HG03095 (cell line): ENCODE measurements around the gene ARL4C.

ENCODE experiments used
- ATAC-seq: cut with Tn5 transposase; IDR thresholded peaks from one replicate; pipeline ENCODE4 v1.9.1; 2021; ENCODE audit warnings: moderate library complexity; ENCODE audit not compliant: unreplicated experiment

ARL4C gene, protein sequence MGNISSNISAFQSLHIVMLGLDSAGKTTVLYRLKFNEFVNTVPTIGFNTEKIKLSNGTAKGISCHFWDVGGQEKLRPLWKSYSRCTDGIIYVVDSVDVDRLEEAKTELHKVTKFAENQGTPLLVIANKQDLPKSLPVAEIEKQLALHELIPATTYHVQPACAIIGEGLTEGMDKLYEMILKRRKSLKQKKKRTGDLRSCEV

DNA sequence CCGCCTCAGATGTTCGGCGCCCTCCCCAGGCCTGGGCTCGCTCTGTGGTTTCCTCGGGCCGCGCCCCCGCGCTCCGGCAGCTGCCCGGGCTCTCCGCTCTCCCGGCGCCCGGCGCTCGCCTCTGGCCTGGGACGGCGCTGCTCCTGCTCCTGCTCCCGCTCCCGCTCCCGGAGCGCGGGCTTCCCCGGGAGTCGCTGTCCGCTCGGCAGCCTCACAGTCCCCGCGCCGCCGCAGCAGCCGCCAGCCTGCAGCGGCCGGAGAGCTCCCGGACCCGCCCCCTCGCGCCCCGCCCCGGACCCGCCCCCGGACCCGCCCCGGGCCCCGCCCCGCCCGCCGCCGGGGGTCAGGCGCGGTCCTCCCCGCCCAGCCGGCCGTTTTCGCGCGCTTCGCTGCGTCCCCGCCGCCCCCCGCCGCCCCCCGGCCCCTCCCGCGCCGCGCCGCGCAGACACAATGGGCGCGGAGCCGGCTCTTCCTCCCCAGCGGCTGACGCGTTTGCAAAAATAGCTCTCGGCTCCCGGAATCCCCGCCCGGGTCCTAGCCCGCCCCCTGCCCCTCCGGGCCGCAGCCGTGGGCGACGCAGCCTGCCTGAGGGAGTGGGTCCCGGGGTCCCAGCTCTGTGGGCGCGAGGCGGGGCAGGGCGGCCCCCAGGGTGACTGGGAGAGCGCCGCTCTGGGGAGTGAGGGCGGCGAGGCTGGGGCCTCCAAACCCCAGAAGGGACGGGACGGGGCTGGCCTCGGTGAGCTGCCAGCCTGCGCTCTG is at the start of gene ARL4C:
Gene ARL4C, minus strand, starts transcription at position 247 of the 759 bp plus-strand sequence. CDS start 495 bp downstream, outside the sequence.
- peak; percentile 47 for ATAC-seq

DNA sequence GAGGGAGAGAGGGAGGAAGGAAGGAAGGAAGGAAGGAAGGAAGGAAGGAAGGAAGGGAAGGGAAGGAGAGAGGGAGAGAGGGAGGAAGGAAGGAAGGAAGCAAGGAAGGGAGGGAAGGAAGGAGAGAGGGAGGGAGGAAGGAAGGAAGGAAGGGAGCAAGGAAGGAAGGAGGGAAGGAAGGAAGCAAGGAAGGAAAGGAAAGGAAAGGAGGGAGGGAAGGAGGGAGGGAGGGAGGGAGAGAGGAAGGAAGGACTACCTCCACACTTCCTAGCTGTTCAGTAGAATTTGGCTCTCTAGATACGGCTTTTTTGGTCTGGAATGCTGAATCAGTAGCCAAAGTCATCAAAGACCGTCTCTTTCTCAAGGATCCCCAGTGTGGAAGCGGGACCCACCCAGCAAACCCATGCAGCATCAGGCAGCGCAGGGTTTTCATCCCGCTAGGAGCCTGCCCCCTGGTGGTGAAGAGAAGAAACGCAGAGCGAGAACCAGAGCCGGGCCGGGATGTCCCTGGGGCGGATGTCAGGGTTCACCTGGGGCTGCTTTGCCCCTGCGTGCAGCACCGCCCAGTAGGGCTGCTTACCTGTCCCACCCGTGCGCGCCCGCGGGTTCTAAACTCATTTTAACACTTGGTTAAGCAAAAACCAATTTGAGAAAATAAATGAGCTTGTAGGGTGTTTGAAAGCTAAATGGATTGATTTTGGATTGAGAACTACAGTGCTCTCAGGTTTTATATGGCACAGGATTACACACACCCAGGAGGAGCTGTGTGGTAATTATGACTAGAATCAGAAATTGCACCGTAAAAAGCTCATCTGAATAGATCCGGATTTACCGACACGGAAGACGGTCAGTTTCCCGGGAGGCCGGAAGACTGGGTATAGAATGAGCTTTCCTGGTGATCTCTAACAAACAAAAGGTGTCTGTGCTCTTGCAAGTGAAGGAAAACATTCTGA is 48.1 kb upstream of the ARL4C start:
- ATAC-seq, result no peak

DNA sequence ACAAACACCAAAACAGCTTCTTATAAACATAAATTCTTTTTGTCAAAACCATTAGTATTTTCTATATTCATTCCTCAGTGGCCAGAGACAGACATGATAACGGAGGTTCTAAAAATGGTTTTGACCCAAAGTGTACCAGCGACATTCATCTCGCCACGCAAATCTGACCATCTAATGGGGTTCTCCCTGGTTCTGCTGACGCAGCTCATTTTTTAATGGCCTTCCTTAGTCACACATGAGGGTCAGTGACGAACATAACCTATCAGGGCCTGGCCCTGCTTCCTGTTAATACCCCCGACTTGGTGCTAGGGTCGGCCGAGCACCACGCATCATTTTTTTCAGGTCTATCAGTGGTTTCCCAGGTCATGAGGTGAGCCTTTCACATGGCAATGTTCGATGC is 45.9 kb upstream of the ARL4C start:
- ATAC-seq, result no peak

DNA sequence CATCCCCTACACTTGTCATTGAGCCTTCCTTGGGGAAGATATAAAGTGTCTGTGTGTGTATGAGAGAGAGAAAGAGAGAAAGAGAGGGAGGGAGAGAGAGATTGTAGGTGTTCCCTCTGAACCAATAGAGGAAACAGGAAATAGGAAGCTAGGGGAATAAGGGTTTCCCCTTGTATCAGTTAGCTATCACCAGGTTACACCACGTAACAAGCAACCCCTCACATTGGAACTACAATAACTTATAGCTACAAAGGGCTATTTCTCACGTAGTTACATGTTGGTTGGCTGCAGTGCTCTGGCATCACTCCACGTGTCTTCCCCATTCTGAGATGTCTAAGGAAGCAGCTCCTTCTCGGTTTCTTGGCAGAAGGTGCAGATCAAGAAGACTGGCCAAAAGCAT is 41.0 kb upstream of the ARL4C start:
- ATAC-seq, result no peak

DNA sequence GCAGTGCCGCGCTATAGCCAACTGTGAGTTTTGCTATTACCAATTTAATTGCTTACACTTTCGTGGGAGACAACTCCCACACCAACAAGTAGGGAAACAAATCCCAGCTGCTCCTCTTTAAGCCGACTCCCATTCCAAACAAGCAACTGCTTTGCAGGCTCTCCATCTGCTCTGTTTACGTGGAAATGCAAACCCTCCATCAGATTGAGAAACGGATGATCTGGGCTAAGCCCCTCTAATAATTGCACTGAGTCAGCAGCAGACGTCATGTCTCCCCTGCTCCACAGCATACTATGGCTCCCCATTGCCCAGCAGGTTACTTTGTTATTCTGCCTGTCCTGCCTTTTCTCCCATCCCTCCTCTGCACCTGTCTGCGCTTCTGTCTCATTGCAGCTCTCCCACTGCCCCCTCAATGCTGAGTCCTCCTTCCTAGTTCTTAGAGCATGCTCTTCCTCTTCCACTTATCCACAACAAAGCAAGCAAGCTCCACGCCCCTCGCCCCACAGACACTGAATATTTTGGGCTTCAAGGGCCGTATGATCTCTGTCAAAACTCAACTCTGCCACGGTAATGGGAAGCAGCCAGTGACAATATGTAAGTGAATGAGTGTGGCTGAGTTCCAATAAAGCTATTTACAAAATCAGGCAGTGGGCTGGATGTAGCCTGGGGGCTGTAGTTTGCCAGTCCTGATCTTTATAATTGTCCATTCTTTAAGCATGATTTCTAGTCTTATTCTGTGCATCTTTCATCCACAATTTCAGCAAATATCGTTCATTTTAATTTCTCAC is 39.5 kb upstream of the ARL4C start:
- no peak for ATAC-seq

DNA sequence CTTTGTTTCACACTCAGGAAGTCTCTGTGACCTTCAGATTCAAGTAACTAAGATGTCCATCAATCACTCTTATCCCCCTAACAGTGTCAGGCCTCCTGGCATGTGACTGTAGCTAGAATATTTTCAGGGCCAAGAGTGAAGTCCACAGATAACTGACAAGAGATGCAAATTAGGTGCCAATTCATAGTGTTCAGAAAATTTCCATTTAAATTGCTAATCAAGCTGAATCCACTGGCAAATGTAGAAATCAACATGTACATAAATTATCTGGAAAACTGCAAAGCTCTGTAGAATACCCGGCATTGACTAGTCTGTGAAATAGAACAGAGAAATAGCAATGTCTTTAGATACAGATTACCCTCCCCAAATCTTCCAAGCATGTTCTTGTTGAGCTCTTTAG is 38.6 kb upstream of the ARL4C start:
- ATAC-seq, result no peak

DNA sequence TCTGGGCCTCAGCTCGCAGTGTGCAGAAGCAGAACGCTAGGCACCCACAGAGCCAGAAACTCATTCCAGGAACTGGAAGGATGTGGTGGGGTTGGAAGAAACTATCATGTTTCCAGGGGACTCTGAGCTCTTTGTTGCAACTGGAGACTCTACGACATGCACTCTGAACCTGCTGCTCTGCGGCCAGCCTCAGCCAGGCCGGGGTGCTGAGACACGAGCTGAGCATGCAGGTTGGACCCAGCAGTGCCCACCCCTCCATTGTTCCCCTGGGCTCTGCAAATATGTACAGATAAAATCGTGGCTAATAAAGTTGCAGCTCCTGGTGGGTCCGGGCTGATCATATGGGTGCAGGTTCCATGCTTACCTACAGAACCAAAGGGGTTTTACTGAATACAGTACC is 37.6 kb upstream of the ARL4C start:
- no peak for ATAC-seq

DNA sequence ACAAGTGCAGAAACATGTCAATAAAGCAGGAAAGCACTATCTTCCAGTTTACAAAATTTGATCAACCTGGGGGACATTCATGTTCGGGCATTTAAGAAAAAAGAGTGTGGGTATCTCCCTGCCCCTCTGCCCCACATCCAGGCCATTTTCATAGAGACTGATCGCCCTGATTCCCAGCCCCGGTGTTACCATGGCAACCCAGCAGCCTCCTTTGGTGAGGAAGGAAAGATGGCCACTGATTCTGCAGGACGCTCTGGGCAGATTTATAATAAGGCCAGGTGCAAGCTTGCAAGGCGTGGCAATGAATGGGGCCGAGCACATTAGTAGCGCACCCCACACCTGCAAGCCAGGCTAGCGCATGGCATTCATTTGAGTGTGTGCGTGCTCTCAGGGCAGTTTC is 36.7 kb upstream of the ARL4C start:
- no peak for ATAC-seq

DNA sequence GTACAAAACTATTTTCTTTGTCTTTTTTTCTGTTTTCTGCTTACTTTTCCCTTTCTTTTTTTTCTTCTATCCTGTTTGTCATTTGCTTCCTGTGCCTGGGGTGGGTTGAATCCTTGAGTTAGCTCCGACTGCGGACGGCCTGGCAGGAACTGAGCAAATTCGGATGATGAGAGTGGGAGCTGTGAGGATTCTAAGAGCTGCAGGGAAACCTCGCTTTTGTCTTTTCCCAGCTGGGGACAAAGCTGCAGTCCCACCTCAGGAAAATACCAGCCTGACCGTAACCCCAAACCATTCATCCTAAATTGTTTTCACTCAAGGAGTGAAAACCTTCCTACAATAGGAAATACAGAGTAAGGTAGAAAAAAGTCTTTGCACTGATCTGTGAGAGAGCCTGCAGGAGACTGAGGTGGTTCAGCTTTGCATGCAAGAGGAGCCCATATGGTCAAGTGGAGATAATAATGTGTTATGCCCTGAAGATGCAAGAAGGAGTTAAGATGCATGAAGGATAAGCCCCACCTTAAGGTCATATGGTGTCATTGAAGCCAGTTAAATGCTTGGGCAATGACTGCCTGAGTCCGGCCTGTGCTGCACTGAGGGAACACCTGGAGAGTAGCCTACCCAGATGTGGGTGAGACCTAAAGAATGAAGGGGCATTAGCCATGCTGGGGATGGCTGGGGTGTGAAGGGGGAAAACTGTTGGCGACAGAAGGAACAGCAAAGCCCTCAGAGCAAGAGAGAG is 31.7 kb upstream of the ARL4C start:
- no peak for ATAC-seq

DNA sequence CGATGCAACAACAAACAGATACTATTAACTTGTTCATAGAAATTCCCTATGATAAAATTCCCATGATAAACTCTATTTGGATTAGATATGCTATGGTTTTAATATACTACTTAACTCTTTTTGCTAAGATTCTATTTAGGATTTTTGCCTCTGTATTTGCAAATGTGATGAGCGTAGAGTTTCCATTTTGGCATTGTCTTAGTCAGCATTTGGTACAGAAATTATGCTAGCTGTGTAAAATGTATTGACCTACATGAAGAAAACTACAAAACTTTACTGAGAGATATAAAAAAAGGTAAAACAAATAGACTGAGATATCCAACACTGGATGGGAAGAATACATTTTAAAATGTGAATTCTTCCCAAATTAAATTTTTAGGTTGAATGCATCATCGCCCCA is 29.8 kb upstream of the ARL4C start:
- no peak for ATAC-seq

DNA sequence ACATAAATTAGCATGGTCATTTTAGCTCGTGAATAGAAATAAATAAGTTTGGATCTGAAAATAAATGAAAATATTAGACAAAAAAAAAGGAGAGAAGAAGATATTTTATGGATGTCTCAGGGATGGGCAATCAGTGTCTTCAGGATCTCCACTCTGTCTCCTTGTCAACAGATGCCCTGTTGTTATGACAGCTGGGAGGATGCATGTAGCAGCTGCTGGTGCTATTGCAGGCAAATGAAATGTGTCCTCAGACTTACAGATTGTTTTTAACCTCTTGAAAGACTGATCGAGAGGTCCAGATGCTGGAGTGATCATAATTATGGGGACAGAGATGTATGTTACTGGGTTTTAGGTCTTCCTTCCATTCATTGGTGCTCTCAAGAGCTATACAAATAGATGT is 24.7 kb upstream of the ARL4C start:
- no peak for ATAC-seq

DNA sequence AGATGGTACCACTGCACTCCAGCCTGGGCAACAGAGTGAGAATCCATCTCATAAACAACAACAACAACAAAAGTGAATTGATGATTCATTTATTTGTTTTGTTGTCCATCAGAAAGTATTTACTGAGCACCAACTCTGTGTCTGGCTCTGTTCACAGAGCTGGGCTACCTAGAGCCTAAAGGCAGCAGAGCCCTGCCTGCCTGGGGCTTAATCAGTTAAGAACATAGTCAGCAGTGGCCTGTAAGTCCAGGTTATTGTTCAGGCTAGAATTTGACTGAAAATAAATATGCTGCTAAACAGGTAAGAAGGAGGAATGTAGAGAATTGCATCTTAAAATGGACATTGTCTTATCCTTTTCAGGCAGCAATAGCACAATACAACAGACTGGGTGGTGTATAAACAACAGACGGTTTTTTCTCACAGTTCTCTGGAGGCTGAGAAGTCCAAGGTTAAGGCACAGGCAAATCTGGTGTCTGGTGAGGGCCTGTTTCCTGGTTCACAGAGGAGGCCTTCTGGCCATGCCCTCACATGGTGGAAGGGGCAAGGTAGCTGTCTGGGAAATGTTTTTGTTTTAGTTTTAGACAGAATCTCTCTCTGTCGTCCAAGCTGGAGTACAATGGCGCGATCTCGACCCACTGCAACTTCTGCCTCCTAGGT is 22.2 kb upstream of the ARL4C start:
- no peak for ATAC-seq

DNA sequence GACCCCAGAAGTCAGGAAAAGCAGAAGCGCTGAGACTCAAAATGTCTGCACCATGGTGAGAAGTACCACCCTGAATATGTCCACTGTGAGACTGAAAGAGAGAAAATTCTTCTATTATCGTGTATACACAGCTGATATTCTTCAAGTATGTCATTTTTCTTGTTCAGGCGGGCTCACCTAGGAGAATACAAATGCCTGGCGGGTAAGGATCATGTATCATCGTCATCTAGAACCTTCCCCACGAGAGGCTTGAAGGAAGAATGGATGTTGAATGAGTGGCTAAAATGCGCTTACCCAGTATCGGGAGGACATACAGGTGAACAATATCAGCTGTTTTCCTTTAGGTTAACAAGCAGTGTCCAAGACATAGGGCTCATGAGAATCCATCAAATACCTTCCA is 21.1 kb upstream of the ARL4C start:
- ATAC-seq, result no peak

DNA sequence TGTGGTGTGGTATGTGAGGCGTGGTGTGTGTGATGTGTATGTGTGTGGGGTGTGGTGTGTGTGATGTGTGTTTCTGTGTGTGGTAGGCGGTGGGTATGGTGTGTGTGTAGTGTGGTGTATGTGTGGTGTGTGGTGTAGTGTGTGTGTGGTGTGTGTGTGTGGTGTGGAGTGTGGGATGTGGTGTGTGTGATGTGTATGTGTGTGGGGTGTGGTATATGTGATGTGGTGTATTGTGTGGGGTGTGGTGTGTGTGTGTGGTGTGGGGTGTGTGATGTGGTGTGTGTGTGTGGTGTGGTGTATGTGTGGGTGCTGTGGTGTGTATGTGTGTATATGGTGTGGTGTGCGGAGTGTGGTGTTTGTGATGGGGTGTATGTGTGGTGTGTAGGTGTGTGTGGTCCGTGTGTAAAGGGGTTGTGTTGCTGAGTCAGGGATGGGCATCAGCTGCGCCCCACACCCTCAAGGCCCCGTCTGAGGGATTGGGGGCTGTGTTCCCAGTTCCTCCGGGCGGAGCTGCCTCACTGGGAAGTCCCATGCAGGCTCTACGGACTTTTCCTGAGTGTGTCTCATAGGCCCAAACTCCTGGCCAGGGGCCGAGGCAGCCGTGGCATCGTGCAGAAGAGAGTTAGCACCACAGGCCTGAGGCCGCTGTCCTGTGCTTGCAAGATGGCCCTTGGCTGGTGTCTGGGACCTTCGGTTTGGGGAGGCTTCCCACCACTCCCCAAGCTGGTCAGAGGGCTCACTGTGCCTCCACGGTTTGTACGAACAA is 18.2 kb upstream of the ARL4C start:
- ATAC-seq, result no peak

DNA sequence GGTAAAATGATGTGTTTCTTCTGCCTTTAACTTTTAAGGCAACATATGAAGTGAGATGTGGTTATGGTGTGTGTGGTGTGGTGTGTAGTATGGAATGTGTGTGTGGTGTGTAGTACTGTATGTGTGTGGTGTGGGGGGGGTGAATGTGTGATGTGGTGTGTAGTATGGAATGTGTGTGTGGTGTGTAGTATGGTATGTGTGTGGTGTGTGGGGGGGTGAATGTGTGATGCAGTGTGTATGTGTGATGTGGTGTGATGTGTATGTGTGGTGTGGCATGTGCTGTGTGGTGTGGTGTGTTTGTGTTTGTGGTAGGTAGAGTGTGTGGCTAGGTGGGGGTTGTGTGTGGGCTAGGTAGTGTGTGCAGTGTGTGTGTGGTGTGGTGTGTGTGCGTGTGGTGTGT is 17.2 kb upstream of the ARL4C start:
- ATAC-seq, result no peak

DNA sequence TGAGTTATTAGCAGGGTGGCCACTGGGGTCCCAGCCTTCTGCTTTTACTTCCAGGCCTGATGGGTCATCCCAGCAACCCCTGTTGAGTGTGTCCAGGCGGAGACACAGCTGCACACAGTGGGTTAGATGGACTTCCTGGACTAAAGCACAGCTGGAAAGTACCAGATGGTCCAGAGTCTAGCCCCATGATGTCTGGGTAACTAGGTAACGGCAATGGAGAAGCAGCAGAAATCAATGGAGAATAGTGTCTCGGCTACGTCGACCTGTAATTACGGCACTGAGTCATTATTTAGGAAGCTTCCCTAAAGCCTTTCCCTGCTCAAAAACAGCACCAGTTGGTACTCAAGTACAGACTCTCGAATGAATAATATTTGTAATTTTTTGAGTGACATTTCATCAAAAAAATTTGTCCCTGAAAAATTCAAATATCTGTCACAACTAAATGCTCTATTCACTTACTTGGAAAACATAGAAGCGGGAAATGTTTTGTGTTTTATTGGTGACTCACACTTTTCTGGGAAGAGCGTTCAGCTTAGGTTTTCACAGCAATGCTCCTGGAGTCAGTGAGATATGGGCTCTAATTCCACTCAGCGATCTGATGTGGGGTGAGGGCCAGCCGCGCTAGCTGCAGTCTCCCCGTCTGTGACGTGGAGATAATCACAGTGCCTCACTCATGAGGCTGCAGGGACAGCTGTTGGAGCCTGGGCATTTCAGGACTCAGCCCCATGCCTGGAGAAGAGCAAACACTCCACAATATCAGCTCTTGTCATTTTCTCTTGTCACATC is 16.2 kb upstream of the ARL4C start:
- ATAC-seq, result no peak

DNA sequence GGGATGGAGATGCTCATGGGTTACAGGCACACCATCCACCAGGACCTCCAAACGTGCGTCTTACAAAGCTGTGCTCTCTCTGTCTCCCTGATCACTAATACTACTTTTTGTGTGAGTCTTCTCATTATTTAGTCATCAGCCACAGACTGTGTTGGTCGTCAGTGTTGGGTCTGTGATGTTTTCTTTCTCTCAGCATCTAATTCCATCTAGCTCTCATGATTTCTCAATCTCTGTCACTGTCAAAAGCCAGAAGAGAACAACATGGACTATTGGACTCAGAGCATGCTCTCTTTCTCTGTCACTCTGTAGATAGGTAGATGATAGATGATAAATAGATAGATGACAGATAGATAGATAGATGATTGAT is 6.0 kb upstream of the ARL4C start:
- no peak for ATAC-seq

DNA sequence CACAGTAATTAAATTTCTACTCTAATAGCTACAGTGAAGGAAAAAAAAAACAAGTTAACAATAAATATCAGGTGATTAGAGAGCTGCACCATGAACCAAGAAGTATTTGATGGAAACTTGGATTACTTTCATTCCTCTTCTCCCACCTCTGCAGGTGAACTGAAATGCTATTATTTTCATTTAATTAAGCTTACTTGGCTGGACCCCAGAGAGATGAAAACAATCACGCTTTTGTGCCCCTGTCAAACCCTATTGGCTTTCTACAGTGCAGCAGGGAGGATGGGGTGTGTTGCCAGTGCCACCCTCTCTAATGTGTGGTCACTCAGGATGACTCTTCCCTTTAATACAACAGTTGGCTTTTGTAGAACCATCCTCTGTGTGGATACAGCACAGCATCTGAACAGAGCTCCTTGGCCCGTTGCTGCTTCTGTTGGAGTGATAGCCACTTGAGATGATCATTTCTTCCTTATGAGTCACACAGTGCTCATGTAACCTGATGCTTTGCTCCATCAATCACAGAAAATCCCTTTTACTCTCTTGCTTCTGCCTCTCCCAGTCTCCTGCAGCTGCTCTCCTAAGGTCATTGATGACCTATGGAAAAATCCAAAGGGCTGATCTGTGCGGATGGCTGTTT is 5.5 kb upstream of the ARL4C start:
- ATAC-seq, result no peak
